ENCODE data around the gene RAB14.

Gene RAB14

GRCh38 chr9:121200356-121200755 lies 1.3 kb downstream of the RAB14 start:
- peak overlapping the region; percentile 91 for H3K4me3 ChIP-seq (ENCODE audit: low read depth, low read length)
- DNase-seq (ENCODE audit: low read depth): no peak
- TF ChIP-seq CTCF (conservative IDR thresholded peaks at IDR 0.05; ENCODE audit: low read depth, low read length): no peak

- DNase-seq (ENCODE audit: low read depth): no peak
- peak overlapping the region; percentile 91 for H3K4me3 ChIP-seq (ENCODE audit: low read depth, low read length)
- TF ChIP-seq CTCF (conservative IDR thresholded peaks at IDR 0.05; ENCODE audit: low read depth, low read length): no peak
Measured at GRCh38 chr9:121199921-121200320, 1.7 kb downstream of the RAB14 start.

- no peak for TF ChIP-seq CTCF (conservative IDR thresholded peaks at IDR 0.05; ENCODE audit: low read depth, low read length)
- DNase-seq (ENCODE audit: low read depth): no peak
- no peak overlapping the region for H3K4me3 ChIP-seq (ENCODE audit: low read depth, low read length)
Measured at GRCh38 chr9:121198512-121199042, 3.1 kb downstream of the RAB14 start.

- no peak for TF ChIP-seq CTCF (conservative IDR thresholded peaks at IDR 0.05; ENCODE audit: low read depth, low read length)
- H3K4me3 ChIP-seq (ENCODE audit: low read depth, low read length): no peak overlapping the region
- DNase-seq (ENCODE audit: low read depth): no peak
Measured at GRCh38 chr9:121197132-121197531, 4.5 kb downstream of the RAB14 start.

- no peak overlapping the region for H3K4me3 ChIP-seq (ENCODE audit: low read depth, low read length)
- no peak for TF ChIP-seq CTCF (conservative IDR thresholded peaks at IDR 0.05; ENCODE audit: low read depth, low read length)
- no peak for DNase-seq (ENCODE audit: low read depth)
Measured at GRCh38 chr9:121196389-121196788, 5.3 kb downstream of the RAB14 start.

GRCh38 chr9:121194730-121195129 lies 6.9 kb downstream of the RAB14 start:
- no peak for DNase-seq (ENCODE audit: low read depth)
- no peak overlapping the region for H3K4me3 ChIP-seq (ENCODE audit: low read depth, low read length)
- TF ChIP-seq CTCF (conservative IDR thresholded peaks at IDR 0.05; ENCODE audit: low read depth, low read length): no peak

- no peak overlapping the region for H3K4me3 ChIP-seq (ENCODE audit: low read depth, low read length)
- no peak for TF ChIP-seq CTCF (conservative IDR thresholded peaks at IDR 0.05; ENCODE audit: low read depth, low read length)
- peak; percentile 35 for DNase-seq (ENCODE audit: low read depth)
Measured at GRCh38 chr9:121192959-121193640, 8.6 kb downstream of the RAB14 start.

All from choroid plexus epithelial cell (primary cell).